COLO829 (cell line): ENCODE data around the gene SCYL1.

Source experiments
- DNase-seq: peaks from one replicate; pipeline ENCODE4 v3.0.0; 2012; ENCODE audit warnings: low spot score

Gene SCYL1

DNA sequence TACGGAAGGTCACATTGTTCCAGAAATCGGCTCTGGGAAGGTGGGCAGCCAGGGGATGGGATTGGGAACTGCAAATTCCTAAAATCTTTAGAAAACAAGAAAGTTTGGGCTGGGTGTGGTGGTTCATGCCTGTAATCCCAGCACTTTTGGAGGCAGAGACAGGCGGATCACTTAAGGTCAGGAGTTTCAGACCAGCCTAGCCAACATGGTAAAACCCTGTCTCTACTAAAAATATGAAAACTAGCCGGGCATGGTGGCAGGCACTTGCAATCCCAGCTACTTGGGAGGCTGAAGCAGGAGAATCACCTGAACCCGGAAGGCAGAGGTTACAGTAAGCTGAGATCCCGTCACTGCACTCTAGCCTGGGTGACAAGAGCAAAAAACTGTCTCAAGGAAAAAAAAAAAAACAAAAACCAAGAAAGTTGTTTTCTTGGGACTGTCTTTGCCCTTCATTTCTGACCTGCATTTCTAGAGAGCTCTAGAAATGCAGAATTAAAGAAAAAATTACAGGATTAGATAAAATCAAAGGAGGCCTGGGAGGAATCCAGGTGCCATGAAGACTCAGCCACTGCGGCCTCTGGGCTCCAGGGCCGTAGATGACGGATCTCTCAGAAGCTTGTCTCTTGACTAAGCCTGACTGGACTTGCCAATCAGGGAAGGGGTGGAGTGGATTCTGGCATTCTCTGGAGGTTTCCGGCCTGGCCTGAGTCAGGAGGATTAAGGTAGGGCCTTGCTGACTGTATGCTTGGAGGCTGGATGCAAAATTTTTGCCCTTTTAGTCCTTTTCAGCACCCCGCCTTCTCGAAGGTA lies 31.3 kb upstream of the SCYL1 start:
- DNase-seq, result peak; percentile 51

DNA sequence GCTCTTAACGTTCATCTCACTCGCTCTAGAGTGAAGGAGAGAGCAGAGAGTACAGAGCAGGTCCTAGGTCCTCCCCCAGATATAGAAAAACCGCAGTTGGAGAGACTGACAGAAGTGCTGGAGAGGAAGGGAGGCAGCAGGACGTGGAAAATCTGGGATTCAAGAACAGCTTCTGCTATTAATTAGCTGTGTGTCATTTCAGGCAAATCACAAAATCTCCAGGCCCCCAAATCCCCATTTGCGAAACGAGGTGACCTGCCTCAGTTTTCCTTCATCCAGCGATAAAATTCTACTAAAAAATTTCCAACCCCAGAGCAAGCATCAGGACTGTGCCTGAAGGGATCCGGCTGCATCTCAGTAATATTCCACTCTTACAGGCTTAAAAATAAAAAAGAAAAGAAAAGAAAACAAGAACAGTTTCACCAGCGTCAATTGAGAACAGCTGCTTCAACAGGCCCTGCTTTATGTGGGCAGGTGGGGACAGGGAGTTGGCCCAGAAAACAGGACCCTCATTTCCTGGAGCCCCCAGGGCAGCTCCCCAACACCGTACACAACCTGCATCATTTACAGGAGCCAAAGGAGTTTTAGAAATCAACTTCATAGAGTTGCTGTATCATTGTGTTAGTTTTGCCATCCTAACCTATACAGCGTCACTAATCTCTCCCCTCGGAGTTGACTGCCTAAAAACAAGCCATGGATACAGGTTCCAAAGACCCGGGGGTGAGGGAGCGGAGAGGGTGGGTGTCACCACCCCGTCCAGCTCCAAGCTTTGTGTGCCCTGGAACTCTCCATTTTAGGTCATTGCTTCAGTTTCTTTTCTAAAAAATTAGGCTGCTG lies 28.4 kb upstream of the SCYL1 start:
- no peak for DNase-seq

DNA sequence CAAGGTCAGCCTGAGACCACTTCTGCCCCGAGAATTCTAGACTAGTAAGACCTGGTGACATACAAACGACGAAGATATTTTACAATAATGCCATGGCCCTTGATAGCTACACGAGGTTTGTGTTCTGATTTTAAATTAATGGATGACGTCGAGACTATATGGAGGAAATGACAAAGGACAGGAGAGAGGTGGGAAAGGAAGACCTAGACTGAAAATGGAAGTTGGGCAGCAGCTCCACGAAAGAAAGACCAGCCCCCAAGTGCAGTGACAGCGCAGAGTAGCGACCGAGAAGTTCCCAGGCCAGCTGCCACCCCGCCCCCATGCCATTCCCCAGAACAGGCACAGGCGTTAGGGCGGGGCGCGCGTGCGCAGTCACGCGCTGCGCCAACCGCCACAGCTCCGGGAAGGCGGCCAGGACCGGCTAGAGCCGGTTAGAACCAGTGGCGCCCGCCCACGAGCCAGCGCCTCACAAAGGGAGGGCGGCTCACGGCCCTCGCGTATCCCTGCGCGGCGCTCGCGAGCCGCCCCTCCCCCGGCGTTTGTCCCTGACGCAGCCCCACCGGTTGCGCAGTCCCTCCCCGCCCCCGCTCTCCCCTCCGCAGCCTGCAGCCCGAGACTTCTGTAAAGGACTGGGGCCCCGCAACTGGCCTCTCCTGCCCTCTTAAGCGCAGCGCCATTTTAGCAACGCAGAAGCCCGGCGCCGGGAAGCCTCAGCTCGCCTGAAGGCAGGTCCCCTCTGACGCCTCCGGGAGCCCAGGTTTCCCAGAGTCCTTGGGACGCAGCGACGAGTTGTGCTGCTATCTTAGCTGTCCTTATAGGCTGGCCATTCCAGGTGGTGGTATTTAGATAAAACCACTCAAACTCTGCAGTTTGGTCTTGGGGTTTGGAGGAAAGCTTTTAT lies 27.5 kb upstream of the SCYL1 start:
- DNase-seq, result peak; percentile 93

DNA sequence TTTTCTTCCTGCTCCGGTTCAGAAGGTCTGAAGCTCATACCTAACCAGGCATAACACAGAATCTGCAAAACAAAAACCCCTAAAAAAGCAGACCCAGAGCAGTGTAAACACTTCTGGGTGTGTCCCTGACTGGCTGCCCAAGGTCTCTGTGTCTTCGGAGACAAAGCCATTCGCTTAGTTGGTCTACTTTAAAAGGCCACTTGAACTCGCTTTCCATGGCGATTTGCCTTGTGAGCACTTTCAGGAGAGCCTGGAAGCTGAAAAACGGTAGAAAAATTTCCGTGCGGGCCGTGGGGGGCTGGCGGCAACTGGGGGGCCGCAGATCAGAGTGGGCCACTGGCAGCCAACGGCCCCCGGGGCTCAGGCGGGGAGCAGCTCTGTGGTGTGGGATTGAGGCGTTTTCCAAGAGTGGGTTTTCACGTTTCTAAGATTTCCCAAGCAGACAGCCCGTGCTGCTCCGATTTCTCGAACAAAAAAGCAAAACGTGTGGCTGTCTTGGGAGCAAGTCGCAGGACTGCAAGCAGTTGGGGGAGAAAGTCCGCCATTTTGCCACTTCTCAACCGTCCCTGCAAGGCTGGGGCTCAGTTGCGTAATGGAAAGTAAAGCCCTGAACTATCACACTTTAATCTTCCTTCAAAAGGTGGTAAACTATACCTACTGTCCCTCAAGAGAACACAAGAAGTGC lies 26.7 kb upstream of the SCYL1 start:
- DNase-seq, result no peak

DNA sequence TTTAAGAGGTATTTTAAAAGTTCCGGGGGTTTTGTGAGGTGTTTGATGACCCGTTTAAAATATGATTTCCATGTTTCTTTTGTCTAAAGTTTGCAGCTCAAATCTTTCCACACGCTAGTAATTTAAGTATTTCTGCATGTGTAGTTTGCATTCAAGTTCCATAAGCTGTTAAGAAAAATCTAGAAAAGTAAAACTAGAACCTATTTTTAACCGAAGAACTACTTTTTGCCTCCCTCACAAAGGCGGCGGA lies 26.2 kb upstream of the SCYL1 start:
- DNase-seq, result no peak

DNA sequence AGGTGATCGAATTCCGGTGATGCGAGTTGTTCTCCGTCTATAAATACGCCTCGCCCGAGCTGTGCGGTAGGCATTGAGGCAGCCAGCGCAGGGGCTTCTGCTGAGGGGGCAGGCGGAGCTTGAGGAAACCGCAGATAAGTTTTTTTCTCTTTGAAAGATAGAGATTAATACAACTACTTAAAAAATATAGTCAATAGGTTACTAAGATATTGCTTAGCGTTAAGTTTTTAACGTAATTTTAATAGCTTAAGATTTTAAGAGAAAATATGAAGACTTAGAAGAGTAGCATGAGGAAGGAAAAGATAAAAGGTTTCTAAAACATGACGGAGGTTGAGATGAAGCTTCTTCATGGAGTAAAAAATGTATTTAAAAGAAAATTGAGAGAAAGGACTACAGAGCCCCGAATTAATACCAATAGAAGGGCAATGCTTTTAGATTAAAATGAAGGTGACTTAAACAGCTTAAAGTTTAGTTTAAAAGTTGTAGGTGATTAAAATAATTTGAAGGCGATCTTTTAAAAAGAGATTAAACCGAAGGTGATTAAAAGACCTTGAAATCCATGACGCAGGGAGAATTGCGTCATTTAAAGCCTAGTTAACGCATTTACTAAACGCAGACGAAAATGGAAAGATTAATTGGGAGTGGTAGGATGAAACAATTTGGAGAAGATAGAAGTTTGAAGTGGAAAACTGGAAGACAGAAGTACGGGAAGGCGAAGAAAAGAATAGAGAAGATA lies 25.7 kb upstream of the SCYL1 start, which contains the start of gene MALAT1:
Gene MALAT1 (plus strand): TSS at position 69 of the 736 bp plus-strand sequence.
- DNase-seq, result peak; percentile 68

DNA sequence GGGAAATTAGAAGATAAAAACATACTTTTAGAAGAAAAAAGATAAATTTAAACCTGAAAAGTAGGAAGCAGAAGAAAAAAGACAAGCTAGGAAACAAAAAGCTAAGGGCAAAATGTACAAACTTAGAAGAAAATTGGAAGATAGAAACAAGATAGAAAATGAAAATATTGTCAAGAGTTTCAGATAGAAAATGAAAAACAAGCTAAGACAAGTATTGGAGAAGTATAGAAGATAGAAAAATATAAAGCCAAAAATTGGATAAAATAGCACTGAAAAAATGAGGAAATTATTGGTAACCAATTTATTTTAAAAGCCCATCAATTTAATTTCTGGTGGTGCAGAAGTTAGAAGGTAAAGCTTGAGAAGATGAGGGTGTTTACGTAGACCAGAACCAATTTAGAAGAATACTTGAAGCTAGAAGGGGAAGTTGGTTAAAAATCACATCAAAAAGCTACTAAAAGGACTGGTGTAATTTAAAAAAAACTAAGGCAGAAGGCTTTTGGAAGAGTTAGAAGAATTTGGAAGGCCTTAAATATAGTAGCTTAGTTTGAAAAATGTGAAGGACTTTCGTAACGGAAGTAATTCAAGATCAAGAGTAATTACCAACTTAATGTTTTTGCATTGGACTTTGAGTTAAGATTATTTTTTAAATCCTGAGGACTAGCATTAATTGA lies 25.0 kb upstream of the SCYL1 start:
- no peak for DNase-seq

DNA sequence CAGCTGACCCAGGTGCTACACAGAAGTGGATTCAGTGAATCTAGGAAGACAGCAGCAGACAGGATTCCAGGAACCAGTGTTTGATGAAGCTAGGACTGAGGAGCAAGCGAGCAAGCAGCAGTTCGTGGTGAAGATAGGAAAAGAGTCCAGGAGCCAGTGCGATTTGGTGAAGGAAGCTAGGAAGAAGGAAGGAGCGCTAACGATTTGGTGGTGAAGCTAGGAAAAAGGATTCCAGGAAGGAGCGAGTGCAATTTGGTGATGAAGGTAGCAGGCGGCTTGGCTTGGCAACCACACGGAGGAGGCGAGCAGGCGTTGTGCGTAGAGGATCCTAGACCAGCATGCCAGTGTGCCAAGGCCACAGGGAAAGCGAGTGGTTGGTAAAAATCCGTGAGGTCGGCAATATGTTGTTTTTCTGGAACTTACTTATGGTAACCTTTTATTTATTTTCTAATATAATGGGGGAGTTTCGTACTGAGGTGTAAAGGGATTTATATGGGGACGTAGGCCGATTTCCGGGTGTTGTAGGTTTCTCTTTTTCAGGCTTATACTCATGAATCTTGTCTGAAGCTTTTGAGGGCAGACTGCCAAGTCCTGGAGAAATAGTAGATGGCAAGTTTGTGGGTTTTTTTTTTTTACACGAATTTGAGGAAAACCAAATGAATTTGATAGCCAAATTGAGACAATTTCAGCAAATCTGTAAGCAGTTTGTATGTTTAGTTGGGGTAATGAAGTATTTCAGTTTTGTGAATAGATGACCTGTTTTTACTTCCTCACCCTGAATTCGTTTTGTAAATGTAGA lies 24.3 kb upstream of the SCYL1 start:
- no peak for DNase-seq

DNA sequence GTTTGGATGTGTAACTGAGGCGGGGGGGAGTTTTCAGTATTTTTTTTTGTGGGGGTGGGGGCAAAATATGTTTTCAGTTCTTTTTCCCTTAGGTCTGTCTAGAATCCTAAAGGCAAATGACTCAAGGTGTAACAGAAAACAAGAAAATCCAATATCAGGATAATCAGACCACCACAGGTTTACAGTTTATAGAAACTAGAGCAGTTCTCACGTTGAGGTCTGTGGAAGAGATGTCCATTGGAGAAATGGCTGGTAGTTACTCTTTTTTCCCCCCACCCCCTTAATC lies 23.8 kb upstream of the SCYL1 start:
- DNase-seq, result no peak

DNA sequence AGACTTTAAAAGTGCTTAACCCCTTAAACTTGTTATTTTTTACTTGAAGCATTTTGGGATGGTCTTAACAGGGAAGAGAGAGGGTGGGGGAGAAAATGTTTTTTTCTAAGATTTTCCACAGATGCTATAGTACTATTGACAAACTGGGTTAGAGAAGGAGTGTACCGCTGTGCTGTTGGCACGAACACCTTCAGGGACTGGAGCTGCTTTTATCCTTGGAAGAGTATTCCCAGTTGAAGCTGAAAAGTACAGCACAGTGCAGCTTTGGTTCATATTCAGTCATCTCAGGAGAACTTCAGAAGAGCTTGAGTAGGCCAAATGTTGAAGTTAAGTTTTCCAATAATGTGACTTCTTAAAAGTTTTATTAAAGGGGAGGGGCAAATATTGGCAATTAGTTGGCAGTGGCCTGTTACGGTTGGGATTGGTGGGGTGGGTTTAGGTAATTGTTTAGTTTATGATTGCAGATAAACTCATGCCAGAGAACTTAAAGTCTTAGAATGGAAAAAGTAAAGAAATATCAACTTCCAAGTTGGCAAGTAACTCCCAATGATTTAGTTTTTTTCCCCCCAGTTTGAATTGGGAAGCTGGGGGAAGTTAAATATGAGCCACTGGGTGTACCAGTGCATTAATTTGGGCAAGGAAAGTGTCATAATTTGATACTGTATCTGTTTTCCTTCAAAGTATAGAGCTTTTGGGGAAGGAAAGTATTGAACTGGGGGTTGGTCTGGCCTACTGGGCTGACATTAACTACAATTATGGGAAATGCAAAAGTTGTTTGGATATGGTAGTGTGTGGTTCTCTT lies 23.2 kb upstream of the SCYL1 start:
- DNase-seq, result no peak

DNA sequence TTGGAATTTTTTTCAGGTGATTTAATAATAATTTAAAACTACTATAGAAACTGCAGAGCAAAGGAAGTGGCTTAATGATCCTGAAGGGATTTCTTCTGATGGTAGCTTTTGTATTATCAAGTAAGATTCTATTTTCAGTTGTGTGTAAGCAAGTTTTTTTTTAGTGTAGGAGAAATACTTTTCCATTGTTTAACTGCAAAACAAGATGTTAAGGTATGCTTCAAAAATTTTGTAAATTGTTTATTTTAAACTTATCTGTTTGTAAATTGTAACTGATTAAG lies 22.7 kb upstream of the SCYL1 start:
- no peak for DNase-seq

DNA sequence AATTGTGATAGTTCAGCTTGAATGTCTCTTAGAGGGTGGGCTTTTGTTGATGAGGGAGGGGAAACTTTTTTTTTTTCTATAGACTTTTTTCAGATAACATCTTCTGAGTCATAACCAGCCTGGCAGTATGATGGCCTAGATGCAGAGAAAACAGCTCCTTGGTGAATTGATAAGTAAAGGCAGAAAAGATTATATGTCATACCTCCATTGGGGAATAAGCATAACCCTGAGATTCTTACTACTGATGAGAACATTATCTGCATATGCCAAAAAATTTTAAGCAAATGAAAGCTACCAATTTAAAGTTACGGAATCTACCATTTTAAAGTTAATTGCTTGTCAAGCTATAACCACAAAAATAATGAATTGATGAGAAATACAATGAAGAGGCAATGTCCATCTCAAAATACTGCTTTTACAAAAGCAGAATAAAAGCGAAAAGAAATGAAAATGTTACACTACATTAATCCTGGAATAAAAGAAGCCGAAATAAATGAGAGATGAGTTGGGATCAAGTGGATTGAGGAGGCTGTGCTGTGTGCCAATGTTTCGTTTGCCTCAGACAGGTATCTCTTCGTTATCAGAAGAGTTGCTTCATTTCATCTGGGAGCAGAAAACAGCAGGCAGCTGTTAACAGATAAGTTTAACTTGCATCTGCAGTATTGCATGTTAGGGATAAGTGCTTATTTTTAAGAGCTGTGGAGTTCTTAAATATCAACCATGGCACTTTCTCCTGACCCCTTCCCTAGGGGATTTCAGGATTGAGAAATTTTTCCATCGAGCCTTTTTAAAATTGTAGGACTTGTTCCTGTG lies 22.1 kb upstream of the SCYL1 start:
- DNase-seq, result no peak

DNA sequence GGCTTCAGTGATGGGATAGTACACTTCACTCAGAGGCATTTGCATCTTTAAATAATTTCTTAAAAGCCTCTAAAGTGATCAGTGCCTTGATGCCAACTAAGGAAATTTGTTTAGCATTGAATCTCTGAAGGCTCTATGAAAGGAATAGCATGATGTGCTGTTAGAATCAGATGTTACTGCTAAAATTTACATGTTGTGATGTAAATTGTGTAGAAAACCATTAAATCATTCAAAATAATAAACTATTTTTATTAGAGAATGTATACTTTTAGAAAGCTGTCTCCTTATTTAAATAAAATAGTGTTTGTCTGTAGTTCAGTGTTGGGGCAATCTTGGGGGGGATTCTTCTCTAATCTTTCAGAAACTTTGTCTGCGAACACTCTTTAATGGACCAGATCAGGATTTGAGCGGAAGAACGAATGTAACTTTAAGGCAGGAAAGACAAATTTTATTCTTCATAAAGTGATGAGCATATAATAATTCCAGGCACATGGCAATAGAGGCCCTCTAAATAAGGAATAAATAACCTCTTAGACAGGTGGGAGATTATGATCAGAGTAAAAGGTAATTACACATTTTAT lies 21.4 kb upstream of the SCYL1 start:
- no peak for DNase-seq

DNA sequence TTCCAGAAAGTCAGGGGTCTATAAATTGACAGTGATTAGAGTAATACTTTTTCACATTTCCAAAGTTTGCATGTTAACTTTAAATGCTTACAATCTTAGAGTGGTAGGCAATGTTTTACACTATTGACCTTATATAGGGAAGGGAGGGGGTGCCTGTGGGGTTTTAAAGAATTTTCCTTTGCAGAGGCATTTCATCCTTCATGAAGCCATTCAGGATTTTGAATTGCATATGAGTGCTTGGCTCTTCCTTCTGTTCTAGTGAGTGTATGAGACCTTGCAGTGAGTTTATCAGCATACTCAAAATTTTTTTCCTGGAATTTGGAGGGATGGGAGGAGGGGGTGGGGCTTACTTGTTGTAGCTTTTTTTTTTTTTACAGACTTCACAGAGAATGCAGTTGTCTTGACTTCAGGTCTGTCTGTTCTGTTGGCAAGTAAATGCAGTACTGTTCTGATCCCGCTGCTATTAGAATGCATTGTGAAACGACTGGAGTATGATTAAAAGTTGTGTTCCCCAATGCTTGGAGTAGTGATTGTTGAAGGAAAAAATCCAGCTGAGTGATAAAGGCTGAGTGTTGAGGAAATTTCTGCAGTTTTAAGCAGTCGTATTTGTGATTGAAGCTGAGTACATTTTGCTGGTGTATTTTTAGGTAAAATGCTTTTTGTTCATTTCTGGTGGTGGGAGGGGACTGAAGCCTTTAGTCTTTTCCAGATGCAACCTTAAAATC lies 20.8 kb upstream of the SCYL1 start:
- no peak for DNase-seq

DNA sequence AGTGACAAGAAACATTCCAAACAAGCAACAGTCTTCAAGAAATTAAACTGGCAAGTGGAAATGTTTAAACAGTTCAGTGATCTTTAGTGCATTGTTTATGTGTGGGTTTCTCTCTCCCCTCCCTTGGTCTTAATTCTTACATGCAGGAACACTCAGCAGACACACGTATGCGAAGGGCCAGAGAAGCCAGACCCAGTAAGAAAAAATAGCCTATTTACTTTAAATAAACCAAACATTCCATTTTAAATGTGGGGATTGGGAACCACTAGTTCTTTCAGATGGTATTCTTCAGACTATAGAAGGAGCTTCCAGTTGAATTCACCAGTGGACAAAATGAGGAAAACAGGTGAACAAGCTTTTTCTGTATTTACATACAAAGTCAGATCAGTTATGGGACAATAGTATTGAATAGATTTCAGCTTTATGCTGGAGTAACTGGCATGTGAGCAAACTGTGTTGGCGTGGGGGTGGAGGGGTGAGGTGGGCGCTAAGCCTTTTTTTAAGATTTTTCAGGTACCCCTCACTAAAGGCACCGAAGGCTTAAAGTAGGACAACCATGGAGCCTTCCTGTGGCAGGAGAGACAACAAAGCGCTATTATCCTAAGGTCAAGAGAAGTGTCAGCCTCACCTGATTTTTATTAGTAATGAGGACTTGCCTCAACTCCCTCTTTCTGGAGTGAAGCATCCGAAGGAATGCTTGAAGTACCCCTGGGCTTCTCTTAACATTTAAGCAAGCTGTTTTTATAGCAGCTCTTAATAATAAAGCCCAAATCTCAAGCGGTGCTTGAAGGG lies 20.0 kb upstream of the SCYL1 start:
- DNase-seq, result no peak

DNA sequence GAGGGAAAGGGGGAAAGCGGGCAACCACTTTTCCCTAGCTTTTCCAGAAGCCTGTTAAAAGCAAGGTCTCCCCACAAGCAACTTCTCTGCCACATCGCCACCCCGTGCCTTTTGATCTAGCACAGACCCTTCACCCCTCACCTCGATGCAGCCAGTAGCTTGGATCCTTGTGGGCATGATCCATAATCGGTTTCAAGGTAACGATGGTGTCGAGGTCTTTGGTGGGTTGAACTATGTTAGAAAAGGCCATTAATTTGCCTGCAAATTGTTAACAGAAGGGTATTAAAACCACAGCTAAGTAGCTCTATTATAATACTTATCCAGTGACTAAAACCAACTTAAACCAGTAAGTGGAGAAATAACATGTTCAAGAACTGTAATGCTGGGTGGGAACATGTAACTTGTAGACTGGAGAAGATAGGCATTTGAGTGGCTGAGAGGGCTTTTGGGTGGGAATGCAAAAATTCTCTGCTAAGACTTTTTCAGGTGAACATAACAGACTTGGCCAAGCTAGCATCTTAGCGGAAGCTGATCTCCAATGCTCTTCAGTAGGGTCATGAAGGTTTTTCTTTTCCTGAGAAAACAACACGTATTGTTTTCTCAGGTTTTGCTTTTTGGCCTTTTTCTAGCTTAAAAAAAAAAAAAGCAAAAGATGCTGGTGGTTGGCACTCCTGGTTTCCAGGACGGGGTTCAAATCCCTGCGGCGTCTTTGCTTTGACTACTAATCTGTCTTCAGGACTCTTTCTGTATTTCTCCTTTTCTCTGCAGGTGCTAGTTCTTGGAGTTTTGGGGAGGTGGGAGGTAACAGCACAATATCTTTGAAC lies 19.2 kb upstream of the SCYL1 start:
- no peak for DNase-seq
